ENCODE results near the gene CELF5.
A peak's percentile ranks its signal among the peaks of the same experiment; 100 is the strongest.

The CELF5 gene

GRCh38 chr19:3233116-3233515 lies 8.7 kb downstream of the CELF5 start:
- ChIA-PET POLR2A (interaction anchor here (0.6 kb wide), 1 partner anchor 246 kb away, joined by 3 read pairs; no protein-coding TSS in a partner anchor), CTCF (interaction anchor here (1.6 kb wide), 1 partner anchor 9 kb away, joined by 11 read pairs; the partner anchor contains the start of gene CELF5)
- Histone ChIP-seq H3K4me1 (ENCODE audit: control insufficient read depth, insufficient read depth, low read length) (no peaks in the 10 kb centered on the region), H3K36me3 (ENCODE audit: control insufficient read depth in 2 of 2, insufficient read depth in 1 of 2, low read length in 2 of 2) (no peaks in the 10 kb centered on the region), H3K9me3 (ENCODE audit: control insufficient read depth, insufficient read depth, low read depth, low read length) (no peaks in the 10 kb centered on the region), H3K27ac (ENCODE audit: extremely low read depth, low read depth, low read length) (no peak overlapping the region), H3K4me3 (ENCODE audit: low read depth, low read length) (no peak overlapping the region)
- TF ChIP-seq ZBTB8A (tag by site-specific recombination; IDR thresholded peaks at IDR 0.05) (no peak), ZNF639 (tag by site-specific recombination; IDR thresholded peaks at IDR 0.05) (no peak)

- no peak overlapping the region for H3K4me3 ChIP-seq (ENCODE audit: low read depth, low read length)
- no peaks in the 10 kb centered on the region for H3K9me3 ChIP-seq (ENCODE audit: control insufficient read depth, insufficient read depth, low read depth, low read length)
- H3K4me1 ChIP-seq (ENCODE audit: control insufficient read depth, insufficient read depth, low read length) = no peaks in the 10 kb centered on the region
- ChIA-PET CTCF (interaction anchor here (1.6 kb wide), 1 partner anchor 10 kb away, joined by 11 read pairs; the partner anchor contains the start of gene CELF5), POLR2A (interaction anchor here (0.6 kb wide), 1 partner anchor 245 kb away, joined by 3 read pairs; no protein-coding TSS in a partner anchor)
- H3K36me3 ChIP-seq (ENCODE audit: control insufficient read depth in 2 of 2, insufficient read depth in 1 of 2, low read length in 2 of 2) = no peaks in the 10 kb centered on the region
- TF ChIP-seq BCL11A (tag by site-specific recombination; IDR thresholded peaks at IDR 0.05; ENCODE audit: low read depth) (no peak), IKZF3 (tag by site-specific recombination; IDR thresholded peaks at IDR 0.05) (no peak)
- no peak overlapping the region for H3K27ac ChIP-seq (ENCODE audit: extremely low read depth, low read depth, low read length)
Observed at GRCh38 chr19:3233831-3234230, 9.4 kb downstream of the CELF5 start.

- no peaks in the 10 kb centered on the region for H3K9me3 ChIP-seq (ENCODE audit: control insufficient read depth, insufficient read depth, low read depth, low read length)
- CTCF ChIA-PET = interaction anchor here (0.6 to 0.9 kb wide), 5 partner anchors 17 to 348 kb away, joined by 3 to 5 read pairs (median 4); no protein-coding TSS in a partner anchor
- H3K27ac ChIP-seq (ENCODE audit: extremely low read depth, low read depth, low read length) = no peak overlapping the region
- POLR2A ChIA-PET = no interaction called here
- no peak overlapping the region for H3K4me3 ChIP-seq (ENCODE audit: low read depth, low read length)
- H3K4me1 ChIP-seq (ENCODE audit: control insufficient read depth, insufficient read depth, low read length) = no peaks in the 10 kb centered on the region
- TF ChIP-seq ZNF580 (tag by site-specific recombination; IDR thresholded peaks at IDR 0.05) (0 out of 2 replicates have a peak, but pooled peaks have one; percentile 52), ZNF549 (tag by site-specific recombination; IDR thresholded peaks at IDR 0.05) (no peak), KLF1 (tag by site-specific recombination; IDR thresholded peaks at IDR 0.05) (0 out of 2 replicates have a peak, but pooled peaks have one; percentile 21), SP2 (tag by site-specific recombination; IDR thresholded peaks at IDR 0.05) (0 out of 2 replicates have a peak, but pooled peaks have one; percentile 7), ZNF280D (tag by site-specific recombination; IDR thresholded peaks at IDR 0.05) (peak; percentile 71; the same call in 1 of the 2 replicates), KLF8 (tag by site-specific recombination; IDR thresholded peaks at IDR 0.05) (0 out of 2 replicates have a peak, but pooled peaks have one; percentile 17), CTCF (tag by site-specific recombination; IDR thresholded peaks at IDR 0.05) (0 out of 2 replicates have a peak, but pooled peaks have one; percentile 51), ZNF16 (tag by site-specific recombination; IDR thresholded peaks at IDR 0.05; ENCODE audit: low read depth) (peak; percentile 96), ZNF623 (tag by site-specific recombination; IDR thresholded peaks at IDR 0.05) (peak; percentile 91), ZNF544 (tag by site-specific recombination; IDR thresholded peaks at IDR 0.05) (no peak), SCRT2 (tag by site-specific recombination; IDR thresholded peaks at IDR 0.05) (peak; percentile 61)
- no peaks in the 10 kb centered on the region for H3K36me3 ChIP-seq (ENCODE audit: control insufficient read depth in 2 of 2, insufficient read depth in 1 of 2, low read length in 2 of 2)
Observed at GRCh38 chr19:3234800-3235199, 10.3 kb downstream of the CELF5 start.
